AG09309 (cell line): ENCODE data around the gene TP53BP2.

ENCODE experiments used
- DNase-seq: peaks from one replicate; pipeline ENCODE4 v3.0.0-alpha.2; 2010; ENCODE audit warnings: low read depth
- H3K4me3 ChIP-seq: 2 replicates; pipeline ENCODE4 v1.5.1; 2011; ENCODE audit warnings: mild to moderate bottlenecking, low read depth, low read length, moderate library complexity; ENCODE audit not compliant: control insufficient read depth
- TF ChIP-seq, protein P1 (sequence below): IDR thresholded peaks from 2 replicates; pipeline ENCODE4 v1.5.1; 2011; ENCODE audit warnings: mild to moderate bottlenecking, low read depth, low read length, inconsistent platforms; ENCODE audit not compliant: insufficient read depth, control insufficient read depth; ENCODE audit errors: missing control alignments

TP53BP2 gene

DNA sequence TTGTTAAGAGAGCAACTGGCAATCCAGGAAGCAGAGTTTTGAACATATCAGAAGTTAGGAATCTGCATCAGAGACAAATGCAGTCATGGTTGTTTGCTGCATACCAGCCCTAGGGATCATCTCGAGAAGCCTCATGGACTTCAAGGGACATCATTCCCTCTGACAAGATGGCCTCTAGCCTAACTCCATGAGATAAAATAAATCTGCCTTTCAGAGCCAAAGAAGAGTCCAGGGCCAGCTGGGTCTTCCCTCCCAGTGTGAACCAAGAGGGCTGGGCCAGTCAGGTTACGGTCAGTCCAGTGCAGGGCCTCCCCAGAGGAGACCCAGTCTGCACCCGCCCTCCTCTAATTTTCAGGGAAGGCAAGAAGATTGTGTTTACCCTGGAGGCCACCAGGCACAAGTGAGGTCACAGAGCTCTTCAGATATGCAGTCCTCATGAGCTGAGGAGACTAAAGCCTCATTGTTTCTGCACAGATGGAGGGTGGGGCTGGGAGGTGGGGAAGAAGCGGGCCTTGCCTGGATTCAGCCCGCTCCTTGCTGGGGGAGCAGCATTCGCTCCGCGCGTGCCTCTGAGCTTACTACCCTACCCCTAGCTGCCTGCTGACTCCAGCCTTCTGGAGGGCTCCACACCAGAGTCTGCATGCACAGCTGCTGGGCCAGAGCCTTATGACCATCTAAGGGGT, 80.6 kb downstream of the TP53BP2 start:
- no peak overlapping the region for H3K4me3 ChIP-seq
- TF ChIP-seq, protein P1, sequence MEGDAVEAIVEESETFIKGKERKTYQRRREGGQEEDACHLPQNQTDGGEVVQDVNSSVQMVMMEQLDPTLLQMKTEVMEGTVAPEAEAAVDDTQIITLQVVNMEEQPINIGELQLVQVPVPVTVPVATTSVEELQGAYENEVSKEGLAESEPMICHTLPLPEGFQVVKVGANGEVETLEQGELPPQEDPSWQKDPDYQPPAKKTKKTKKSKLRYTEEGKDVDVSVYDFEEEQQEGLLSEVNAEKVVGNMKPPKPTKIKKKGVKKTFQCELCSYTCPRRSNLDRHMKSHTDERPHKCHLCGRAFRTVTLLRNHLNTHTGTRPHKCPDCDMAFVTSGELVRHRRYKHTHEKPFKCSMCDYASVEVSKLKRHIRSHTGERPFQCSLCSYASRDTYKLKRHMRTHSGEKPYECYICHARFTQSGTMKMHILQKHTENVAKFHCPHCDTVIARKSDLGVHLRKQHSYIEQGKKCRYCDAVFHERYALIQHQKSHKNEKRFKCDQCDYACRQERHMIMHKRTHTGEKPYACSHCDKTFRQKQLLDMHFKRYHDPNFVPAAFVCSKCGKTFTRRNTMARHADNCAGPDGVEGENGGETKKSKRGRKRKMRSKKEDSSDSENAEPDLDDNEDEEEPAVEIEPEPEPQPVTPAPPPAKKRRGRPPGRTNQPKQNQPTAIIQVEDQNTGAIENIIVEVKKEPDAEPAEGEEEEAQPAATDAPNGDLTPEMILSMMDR, result no peak
- no peak for DNase-seq

DNA sequence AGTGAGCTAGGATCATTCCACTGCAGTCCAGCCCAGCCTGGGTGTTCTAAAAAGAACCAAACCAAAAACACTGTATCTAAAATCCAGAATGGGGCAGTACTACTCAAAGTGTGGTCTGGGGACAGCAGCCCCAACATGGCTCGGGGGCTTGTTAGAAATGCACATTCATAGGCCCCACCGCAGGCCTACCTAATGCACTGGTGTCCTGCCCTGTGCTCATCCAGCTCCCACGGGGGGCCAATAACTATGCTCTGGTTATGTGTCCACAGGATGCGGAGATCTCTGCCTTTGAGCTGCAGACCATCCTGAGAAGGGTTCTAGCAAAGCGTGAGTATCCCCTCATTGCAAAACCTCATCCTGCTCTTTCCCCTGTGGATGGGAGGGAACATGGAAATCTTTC, 81.9 kb downstream of the TP53BP2 start:
- H3K4me3 ChIP-seq, result no peak overlapping the region
- DNase-seq, result no peak
- TF ChIP-seq, protein P1, result no peak

DNA sequence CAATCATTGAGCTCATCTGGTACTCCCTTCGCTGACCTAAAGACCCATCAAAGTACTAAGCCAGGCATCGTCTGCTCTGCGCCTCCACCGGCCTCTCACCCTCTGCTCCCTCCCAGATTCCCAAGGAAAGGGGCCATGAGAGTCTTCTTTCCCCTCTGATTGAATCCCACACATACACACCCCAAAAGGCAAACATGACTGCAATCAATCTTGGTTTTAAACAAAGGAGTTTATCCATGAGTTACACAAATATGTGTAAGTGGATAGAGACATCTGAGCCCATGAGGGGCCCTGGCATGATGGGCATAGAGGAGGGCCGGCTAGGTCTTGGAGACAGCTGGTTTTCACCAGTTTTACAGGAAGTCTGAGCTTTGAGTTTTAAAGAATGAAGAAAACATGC, 82.5 kb downstream of the TP53BP2 start:
- no peak overlapping the region for H3K4me3 ChIP-seq
- no peak for DNase-seq
- TF ChIP-seq, protein P1, result no peak

DNA sequence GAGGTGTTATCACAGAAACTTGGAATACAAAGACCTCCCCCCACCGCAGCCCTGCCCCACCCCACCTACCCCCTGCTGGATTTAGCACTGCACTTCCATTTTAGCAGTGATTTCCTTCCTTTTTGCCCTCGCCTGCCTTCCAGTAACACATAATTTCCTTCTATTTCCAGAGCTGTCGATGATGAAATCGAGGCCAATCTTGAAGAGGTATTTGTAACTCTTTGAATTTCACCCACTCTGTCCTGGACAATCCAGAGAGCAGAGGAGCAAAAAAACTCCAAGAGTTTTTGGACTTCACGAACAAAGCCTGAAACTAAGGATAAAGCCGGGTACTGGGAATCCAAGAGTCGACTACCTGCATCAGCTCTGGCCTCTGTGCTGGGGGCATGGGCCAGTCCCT, 84.3 kb downstream of the TP53BP2 start:
- TF ChIP-seq, protein P1, result no peak
- no peak for DNase-seq
- no peak overlapping the region for H3K4me3 ChIP-seq

DNA sequence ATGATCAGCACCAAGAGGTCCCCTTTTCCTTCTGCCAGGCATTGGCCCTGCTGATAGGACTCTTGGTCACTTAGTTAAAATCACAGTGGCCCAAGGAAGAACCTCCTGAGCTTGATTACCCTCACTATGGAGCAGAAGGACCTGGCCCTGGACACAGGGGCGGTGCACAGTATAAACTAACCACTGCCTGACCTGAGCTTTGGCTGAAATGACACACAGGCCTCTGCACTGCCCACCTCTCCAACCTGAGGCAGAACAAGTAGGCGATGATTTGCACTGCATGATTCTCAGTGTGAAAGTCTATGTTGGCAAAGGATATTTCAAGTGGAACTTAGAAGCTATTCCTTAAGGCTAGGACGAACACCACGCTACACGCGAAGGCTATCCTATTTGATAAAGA, 84.9 kb downstream of the TP53BP2 start:
- no peak overlapping the region for H3K4me3 ChIP-seq
- TF ChIP-seq, protein P1, result no peak
- DNase-seq, result no peak

DNA sequence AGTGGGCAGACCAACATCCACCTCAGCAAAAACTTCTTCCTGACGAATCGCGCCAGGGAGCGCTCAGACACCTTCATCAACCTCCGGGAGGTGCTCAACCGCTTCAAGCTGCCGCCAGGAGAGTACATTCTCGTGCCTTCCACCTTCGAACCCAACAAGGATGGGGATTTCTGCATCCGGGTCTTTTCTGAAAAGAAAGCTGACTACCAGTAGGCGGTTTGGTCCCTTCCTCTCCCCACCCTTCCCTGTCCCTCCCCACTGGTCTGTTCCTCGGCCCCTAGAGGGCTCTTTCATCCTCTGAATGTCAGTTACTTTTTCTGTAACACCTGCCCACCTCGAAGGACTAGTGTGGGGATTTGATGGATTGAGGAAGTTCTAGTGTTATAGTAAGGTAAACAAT, 86.5 kb downstream of the TP53BP2 start:
- TF ChIP-seq, protein P1, result no peak
- no peak overlapping the region for H3K4me3 ChIP-seq
- no peak for DNase-seq

DNA sequence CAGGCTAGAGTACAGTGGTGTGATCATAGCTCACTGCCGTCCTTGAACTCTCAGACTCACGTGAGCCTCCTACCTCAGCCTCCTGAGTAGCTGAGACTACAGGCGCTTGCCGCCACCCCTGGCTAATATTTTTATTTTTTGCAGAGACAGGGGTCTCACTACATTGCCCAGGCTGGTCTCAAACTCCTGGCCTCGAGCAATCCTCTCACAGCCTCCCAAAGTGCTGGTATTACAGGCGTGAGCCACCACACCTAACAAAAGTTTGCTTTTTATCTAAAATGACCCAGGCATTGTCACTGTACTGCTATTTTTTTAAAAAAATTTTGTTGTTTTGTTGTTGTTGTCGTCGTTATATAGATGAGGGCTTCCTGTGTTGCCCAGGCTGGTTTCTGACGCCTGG, 87.0 kb downstream of the TP53BP2 start:
- TF ChIP-seq, protein P1, result no peak
- H3K4me3 ChIP-seq, result no peak overlapping the region
- DNase-seq, result no peak
